BJ (cell line): Measurements from ENCODE around the gene SLC22A23. TPM values are rescaled to one million over a fixed set of nuclear protein-coding genes. Genes with fewer than 3 reads are reported as not detected.
A peak's percentile ranks its signal among the peaks of the same experiment; 100 is the strongest.

Experiments used
- CTCF ChIA-PET: fragments of 350-600 bp; formaldehyde crosslinking; extraction: SDS; loops from one replicate; lab custom pipeline; 2021; ENCODE audit warnings: antibody characterized with exemption, inconsistent platforms; lab: Yijun Ruan, JAX
- POLR2A ChIA-PET: fragments of 300-600 bp; sonication (Branson Sonifier 250); formaldehyde crosslinking; extraction: SDS; loops from one replicate; lab custom pipeline; 2021; ENCODE audit warnings: antibody characterized with exemption; lab: Charles Lee
- DNase-seq: peaks from one replicate; pipeline ENCODE4 v3.0.0-alpha.2; 2011; ENCODE audit warnings: low read depth
- H3K27me3 ChIP-seq: 2 replicates; pipeline ENCODE4 v1.6.0; 2011; ENCODE audit warnings: low read length; ENCODE audit not compliant: control insufficient read depth, insufficient read depth
- H3K36me3 ChIP-seq: 2 replicates; pipeline ENCODE4 v1.5.1; 2011; ENCODE audit warnings: low read length; ENCODE audit not compliant: control insufficient read depth, insufficient read depth
- H3K4me3 ChIP-seq: 2 replicates; pipeline ENCODE4 v1.5.1; 2011; ENCODE audit warnings: low read depth, mild to moderate bottlenecking, control low read depth, low read length
- CTCF ChIP-seq: IDR thresholded peaks from 2 replicates; pipeline ENCODE4 v1.5.1; 2011; ENCODE audit warnings: low read depth, mild to moderate bottlenecking, control low read depth, inconsistent platforms, low read length, moderate library complexity; ENCODE audit not compliant: insufficient read depth
- polyA plus RNA-seq: library from polyadenylated mRNA; depleted of rRNA; stranded (reverse); fragments of >200 nt; gene quantifications from 2 replicates; pipeline ENCODE4 v1.2.3, GENCODE V29; 2011

The SLC22A23 gene
- polyA plus RNA-seq, 1 experiment = 0.44 TPM

DNA sequence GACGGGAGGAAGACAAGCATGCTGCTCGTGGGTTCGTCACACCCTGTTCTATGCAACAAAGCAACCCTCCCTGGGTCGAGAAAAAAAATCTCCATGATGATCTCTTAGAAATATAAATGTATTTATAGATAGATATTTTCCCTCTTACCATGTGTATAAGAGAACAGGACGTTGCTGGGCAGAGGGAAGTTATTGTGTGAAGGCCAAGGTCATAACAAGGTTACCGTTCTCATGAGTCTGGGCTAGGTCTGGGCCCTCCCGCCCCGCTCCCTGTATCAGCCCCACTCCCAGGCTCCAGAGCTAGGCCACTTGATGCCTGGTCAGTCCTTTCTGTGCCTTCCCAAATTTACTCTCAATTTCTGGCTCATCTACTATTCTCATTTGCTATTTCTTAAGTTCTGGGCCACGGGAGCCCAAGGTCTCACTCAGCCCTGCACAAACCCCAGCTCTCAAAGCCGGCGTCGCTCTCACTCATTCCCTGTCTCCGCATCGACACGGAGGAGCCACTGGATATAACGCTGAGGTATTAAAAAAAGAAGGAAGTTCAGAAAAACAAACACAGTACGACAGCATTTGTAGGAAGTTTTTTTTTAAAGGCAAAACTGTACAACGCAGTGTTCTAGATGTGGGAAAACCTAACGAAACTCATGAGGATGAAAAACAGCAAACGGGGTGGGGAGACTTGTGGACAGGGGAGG is 101.3 kb downstream of the SLC22A23 start:
- H3K36me3 ChIP-seq = no peaks in the 10 kb centered on the region
- ChIA-PET POLR2A (no interaction called here), CTCF (interaction anchor here (0.6 to 0.7 kb wide), 2 partner anchors 53 to 207 kb away, joined by 3 read pairs; no protein-coding TSS in a partner anchor)
- peak overlapping the region; percentile 9; the same call in 1 of the 2 replicates for H3K4me3 ChIP-seq
- no peak for TF ChIP-seq CTCF
- peaks cover 4% of the 10 kb centered on the region; the same call in 1 of the 2 replicates for H3K27me3 ChIP-seq
- no peak for DNase-seq

- ChIA-PET POLR2A (no interaction called here), CTCF (interaction anchor here (0.7 kb wide), 1 partner anchor 206 kb away, joined by 3 read pairs; no protein-coding TSS in a partner anchor)
- no peak for DNase-seq
These were observed 101.9 kb downstream of the SLC22A23 start for GRCh38 chr6:3355011-3355357.

GRCh38 chr6:3353939-3354338 is 102.9 kb downstream of the SLC22A23 start:
- peaks cover 6% of the 10 kb centered on the region; the same call in 1 of the 2 replicates for H3K27me3 ChIP-seq
- no peak for TF ChIP-seq CTCF
- POLR2A ChIA-PET = interaction anchor here (0.8 kb wide), 1 partner anchor 118 kb away, joined by 3 read pairs; no protein-coding TSS in a partner anchor
- no peak overlapping the region for H3K4me3 ChIP-seq
- CTCF ChIA-PET = no interaction called here
- H3K36me3 ChIP-seq = no peaks in the 10 kb centered on the region
- no peak for DNase-seq

More at GRCh38 chr6:3355011-3355357, 101.9 kb downstream of the SLC22A23 start:
- Histone ChIP-seq H3K27me3 (peaks cover 4% of the 10 kb centered on the region; the same call in 1 of the 2 replicates), H3K4me3 (no peak overlapping the region), H3K36me3 (no peaks in the 10 kb centered on the region)
- no peak for TF ChIP-seq CTCF

DNA sequence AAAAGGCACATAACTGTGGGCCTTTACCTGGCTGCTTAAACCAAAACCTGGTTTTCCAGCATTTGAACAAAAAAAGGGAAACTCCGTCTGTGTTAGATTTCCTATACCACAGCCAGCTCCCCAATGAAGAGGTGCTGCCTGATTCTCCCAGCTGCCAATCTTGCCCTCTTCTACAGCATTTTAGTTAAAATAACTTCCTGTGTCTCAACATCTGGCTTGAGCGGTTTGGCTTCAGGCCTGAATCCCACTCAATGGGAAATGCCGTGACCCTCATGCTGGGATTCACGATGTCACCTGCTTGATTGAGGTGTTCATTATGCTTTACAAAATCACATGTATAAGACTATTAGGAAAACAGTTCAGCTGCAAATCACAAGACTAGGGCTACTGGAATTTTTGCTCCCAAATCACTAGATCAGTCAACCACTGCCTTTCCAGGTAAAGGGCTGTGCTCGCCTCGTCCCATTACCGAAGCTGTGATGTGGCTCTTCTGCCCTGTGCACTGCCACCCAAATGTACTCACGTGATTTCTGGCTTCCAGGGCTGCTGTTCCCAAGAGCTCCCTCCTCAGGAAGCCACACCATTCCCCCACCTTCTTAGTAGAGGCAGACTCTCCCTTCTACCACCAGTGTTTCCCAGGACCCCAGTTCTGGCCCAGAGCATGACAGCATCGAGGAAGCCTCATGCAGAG is 103.5 kb downstream of the SLC22A23 start:
- no peak for DNase-seq
- ChIA-PET CTCF (no interaction called here), POLR2A (interaction anchor here (0.8 kb wide), 1 partner anchor 119 kb away, joined by 3 read pairs; no protein-coding TSS in a partner anchor)
- Histone ChIP-seq H3K36me3 (no peaks in the 10 kb centered on the region), H3K27me3 (peaks cover 6% of the 10 kb centered on the region; the same call in 1 of the 2 replicates), H3K4me3 (no peak overlapping the region)
- TF ChIP-seq CTCF = no peak

DNA sequence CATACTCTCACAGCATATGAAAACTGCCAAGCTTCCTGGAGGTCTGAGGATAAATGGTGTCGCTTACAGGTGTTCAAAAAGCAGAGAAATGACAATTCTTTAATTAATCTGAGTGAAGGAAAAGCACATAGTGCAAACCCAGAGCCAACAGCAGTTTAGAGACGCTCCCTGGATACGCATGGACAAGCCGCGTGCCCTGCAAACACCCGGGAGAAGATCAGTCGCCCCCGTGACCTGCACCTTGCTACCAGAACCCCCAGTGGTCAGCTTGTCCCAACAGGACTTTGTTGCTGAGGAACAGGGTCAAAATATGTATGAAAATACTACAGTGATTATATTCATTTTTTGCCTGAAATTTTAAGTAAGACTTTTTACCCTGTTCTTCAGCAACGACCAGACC is 104.2 kb downstream of the SLC22A23 start:
- no peak for DNase-seq
- CTCF ChIA-PET = no interaction called here
- POLR2A ChIA-PET = no interaction called here
- no peak overlapping the region for H3K4me3 ChIP-seq
- no peaks in the 10 kb centered on the region for H3K36me3 ChIP-seq
- peaks cover 6% of the 10 kb centered on the region; the same call in 1 of the 2 replicates for H3K27me3 ChIP-seq
- TF ChIP-seq CTCF = no peak
